NCI-H82 treated with DMSO at 0.1 percent for 48 hours (cell line): ENCODE measurements around the gene VSX1.

Experiments
- DNase-seq: peaks from one replicate; lab custom pipeline; 2025; ENCODE audit not compliant: unreplicated experiment; lab: John Stamatoyannopoulos, UW

VSX1 gene

GRCh38 chr20:25066386-25066785 lies 15.6 kb downstream of the VSX1 start:
- DNase-seq = no peak

DNA sequence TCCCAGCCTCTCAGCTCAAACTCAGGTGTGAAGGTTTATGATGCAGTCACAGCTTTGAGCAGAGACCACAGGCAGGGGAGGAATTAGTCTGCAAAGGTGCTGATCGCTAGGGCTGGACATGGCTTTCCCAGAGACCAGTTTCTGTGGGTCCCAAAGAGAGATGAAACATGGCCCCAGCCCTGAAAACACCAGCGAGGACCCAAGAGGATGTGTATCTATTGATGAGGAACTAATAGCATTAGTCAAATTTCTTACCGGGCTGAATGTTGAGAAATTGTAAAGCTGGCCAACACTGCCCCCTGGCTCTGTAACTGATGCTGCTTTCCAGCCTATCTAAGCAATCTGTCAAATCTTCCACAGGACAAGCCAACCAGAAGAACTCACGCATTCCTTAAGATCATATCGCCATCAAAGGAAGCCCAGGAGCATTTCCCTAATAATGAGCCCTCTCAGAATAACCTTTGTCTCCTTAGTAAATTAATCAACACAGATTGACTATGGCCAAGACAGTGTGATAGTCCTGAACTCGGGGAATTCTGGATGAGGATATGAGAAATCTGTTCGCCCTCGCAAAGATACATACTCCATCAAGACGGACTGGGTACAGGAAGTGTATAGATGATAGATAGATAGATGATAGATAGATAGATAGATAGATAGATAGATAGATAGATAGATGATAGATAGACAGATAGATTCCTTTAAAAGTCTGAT lies 16.2 kb downstream of the VSX1 start:
- DNase-seq = peak; percentile 33

DNA sequence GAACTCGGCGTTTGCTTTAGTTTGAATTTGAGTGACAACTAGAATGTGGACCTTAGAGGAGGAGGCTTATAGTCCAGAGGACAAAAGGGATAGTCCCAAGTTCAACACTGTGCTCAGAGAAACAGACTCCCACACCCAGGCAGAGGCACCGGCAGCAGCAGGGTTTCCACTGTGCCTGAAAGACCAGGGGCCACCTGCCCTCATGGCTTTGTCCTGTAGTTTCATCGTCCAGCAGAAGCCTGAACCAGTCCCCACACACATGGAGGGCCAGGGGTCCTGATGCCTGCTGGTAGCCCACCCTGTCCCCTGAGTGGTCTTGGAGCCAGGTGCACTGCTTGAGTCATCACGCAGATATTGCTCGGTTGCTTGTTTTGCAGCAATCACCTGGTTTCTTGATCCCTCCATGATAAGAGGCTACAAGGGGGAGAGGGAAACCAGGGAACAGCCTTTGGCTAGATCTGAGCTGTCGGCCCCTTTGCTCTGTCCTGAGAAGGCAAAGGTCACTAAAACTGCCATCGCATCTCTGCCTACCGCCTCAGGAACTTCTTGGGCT lies 16.8 kb downstream of the VSX1 start:
- DNase-seq = no peak

- DNase-seq = no peak
Measured at GRCh38 chr20:25064561-25065071, 17.3 kb downstream of the VSX1 start.

DNA sequence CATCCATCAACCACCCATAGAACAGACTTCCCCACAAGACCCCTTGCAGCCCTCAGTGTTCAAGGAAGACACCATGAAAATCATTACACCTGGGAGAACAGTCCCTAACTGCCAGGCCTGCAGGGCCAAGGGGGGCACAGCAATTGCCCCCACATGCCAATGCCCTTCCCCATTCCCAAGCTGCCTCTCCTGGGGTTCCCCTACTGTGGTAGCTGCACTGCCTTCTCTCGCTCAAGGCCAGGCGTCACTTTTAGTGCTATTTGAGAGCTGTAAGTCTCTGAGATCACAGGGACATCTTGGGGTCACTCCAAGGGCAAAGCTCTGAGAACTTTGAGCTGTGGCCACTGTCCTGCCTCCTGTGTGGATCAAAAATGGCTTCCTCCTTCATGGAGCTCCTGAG lies 18.0 kb downstream of the VSX1 start:
- DNase-seq = no peak

DNA sequence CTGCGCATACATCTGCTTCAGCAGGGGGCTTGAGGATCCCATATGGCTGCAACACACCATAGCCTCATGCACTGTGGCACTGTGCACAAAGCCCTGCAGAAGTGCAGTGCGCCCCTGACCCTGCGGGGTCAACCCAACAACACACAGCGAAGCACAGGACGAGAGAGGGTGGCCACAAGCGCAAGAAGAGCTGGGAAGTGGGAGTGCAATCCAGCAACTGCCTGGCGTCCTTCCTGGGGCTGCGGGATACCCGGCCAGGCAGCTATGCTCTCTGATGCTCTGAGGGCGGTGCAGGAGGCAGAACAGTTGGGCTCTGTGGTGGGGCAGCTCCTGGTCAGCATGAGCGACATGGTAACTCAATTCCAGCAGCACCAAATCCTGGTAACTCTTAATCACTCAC lies 18.4 kb downstream of the VSX1 start:
- no peak for DNase-seq

GRCh38 chr20:25062841-25063240 lies 19.1 kb downstream of the VSX1 start:
- no peak for DNase-seq

DNA sequence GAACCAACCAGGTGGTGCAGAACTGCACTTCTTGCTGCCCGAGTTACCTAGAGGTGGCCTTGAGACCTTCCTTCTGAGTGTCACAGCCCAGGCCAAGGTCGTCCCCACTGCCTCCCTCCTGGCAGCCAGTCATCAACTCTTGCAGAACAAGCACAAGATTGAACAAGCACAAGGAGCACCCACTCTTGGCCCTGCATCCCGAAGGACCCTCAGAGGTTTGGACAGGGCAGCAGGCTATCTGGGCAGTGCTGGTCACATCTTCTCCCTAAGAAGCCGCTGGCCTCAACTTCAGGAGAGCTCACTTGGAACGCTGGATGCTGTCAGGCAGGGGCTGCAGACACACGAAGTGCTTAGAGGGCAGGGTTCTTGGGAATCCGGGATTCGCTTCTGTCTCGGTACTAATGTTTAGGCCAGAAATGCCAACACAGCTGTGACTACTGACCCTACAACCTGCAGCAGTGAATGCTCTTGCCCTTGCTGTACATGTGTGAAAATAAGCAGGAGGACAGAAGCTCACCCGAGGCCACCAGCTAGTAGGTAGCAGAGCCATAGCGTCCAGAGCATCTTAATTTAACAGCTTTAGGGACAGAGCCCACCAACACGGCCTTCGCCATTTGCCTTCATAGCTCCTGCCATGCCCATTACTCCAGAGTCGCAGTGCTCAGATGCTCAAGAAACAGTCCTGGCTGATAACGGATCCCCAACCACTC lies 20.0 kb downstream of the VSX1 start:
- no peak for DNase-seq

GRCh38 chr20:25061103-25061799 lies 20.7 kb downstream of the VSX1 start:
- no peak for DNase-seq

- DNase-seq = no peak
Measured at GRCh38 chr20:25059866-25060465, 22.0 kb downstream of the VSX1 start.

GRCh38 chr20:25058847-25059810 lies 22.8 kb downstream of the VSX1 start:
- no peak for DNase-seq

- no peak for DNase-seq
Measured at GRCh38 chr20:25058051-25058846, 23.7 kb downstream of the VSX1 start, which contains the start of gene ACSS1. Gene ACSS1 (minus strand): TSS chr20:25058139. CDS start chr20:25058102, 37 bp downstream.

- DNase-seq = no peak
Measured at GRCh38 chr20:25057234-25058050, 24.5 kb downstream of the VSX1 start.

- DNase-seq = no peak
Measured at GRCh38 chr20:25056690-25057233, 25.2 kb downstream of the VSX1 start.

GRCh38 chr20:25055711-25056495 lies 26.0 kb downstream of the VSX1 start:
- DNase-seq = no peak

GRCh38 chr20:25054995-25055629 lies 26.8 kb downstream of the VSX1 start:
- DNase-seq = no peak
